ENCODE results near the gene WWP2. TPM values are rescaled to one million over a fixed set of nuclear protein-coding genes. Genes with fewer than 3 reads are reported as not detected.

WWP2 gene
- total RNA-seq, 1 experiment from 2014 or later: 40.2 TPM

GRCh38 chr16:69941251-69942098 lies 179.3 kb downstream of the WWP2 start:
- WGBS (ENCODE audit: extremely low coverage, insufficient read length, low lambda C conversion rate): no CpG with 5 or more reads among the region's 28 CpGs
- TF ChIP-seq, protein P1, sequence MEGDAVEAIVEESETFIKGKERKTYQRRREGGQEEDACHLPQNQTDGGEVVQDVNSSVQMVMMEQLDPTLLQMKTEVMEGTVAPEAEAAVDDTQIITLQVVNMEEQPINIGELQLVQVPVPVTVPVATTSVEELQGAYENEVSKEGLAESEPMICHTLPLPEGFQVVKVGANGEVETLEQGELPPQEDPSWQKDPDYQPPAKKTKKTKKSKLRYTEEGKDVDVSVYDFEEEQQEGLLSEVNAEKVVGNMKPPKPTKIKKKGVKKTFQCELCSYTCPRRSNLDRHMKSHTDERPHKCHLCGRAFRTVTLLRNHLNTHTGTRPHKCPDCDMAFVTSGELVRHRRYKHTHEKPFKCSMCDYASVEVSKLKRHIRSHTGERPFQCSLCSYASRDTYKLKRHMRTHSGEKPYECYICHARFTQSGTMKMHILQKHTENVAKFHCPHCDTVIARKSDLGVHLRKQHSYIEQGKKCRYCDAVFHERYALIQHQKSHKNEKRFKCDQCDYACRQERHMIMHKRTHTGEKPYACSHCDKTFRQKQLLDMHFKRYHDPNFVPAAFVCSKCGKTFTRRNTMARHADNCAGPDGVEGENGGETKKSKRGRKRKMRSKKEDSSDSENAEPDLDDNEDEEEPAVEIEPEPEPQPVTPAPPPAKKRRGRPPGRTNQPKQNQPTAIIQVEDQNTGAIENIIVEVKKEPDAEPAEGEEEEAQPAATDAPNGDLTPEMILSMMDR (conservative IDR thresholded peaks at IDR 0.05): no peak
- Histone ChIP-seq H3K27me3 (ENCODE audit: insufficient read depth, low read length) (no peaks in the 10 kb centered on the region), H3K27ac (ENCODE audit: insufficient read length, low read depth, low read length) (no peak overlapping the region), H4K91ac (ENCODE audit: insufficient read length, low read depth, low read length) (peak overlapping the region; percentile 80), H3K14ac (ENCODE audit: insufficient read depth, low read length) (peak overlapping the region; percentile 63; the same call in 1 of the 2 replicates), H3K18ac (ENCODE audit: insufficient read length, low read depth, low read length) (no peak overlapping the region), H2BK15ac (ENCODE audit: low read depth, low read length) (peak overlapping the region; percentile 71; the same call in 1 of the 2 replicates), H3K79me1 (ENCODE audit: insufficient read depth, low read depth, low read length, poor library complexity, severe bottlenecking) (no peaks in the 10 kb centered on the region), H4K20me1 (ENCODE audit: control insufficient read depth, insufficient read depth, insufficient read length) (no peaks in the 10 kb centered on the region), H2BK12ac (ENCODE audit: insufficient read length, low read depth, low read length) (no peak overlapping the region), H3K79me2 (ENCODE audit: insufficient read depth, low read length) (no peaks in the 10 kb centered on the region), H3T11ph (ENCODE audit: low read length) (no peak overlapping the region), H2BK5ac (ENCODE audit: insufficient read length, low read length) (no peak overlapping the region), H3K4ac (ENCODE audit: low read depth, low read length) (peak overlapping the region; percentile 73; the same call in 1 of the 2 replicates), H2AFZ (ENCODE audit: low read length) (no peak overlapping the region), H3K9ac (ENCODE audit: extremely low read depth, insufficient read length, low read length) (no peak overlapping the region), H2BK20ac (ENCODE audit: low read depth, low read length, poor library complexity, severe bottlenecking) (peak overlapping the region; percentile 26), H2AK5ac (ENCODE audit: insufficient read length, low read length) (no peak overlapping the region), H3K4me2 (ENCODE audit: insufficient read depth, insufficient read length, low read length) (no peak overlapping the region), H3K56ac (ENCODE audit: insufficient read length, low read depth, low read length) (no peak overlapping the region), H3K23me2 (ENCODE audit: insufficient read length, low read depth, low read length, poor library complexity, severe bottlenecking) (no peaks in the 10 kb centered on the region), H3K4me1 (ENCODE audit: insufficient read depth, low read length) (no peaks in the 10 kb centered on the region; the same call in 1 of the 2 replicates), H3K9me3 (ENCODE audit: control insufficient read depth, low read depth, low read length) (no peaks in the 10 kb centered on the region), H2BK120ac (ENCODE audit: low read depth, low read length, poor library complexity, severe bottlenecking) (no peak overlapping the region), H4K8ac (replicated peaks; ENCODE audit: insufficient read length, low read depth, low read length) (no peak overlapping the region), H4K5ac (ENCODE audit: insufficient read length, low read depth, low read length) (no peak overlapping the region), H3K23ac (ENCODE audit: insufficient read length, low read depth, low read length) (no peak overlapping the region)
- peaks cover 14% of the 10 kb centered on the region in 2 experiments for H3K4me1 Mint-ChIP-seq
- no peak for DNase-seq
- H3K4me3 Mint-ChIP-seq: no peak overlapping the region
- peaks cover 7 to 25% (median 21%) of the 10 kb centered on the region in 3 experiments; a peak in 6 of 7 replicates for H3K36me3 Mint-ChIP-seq (ENCODE audit: insufficient read depth in 1 of 3, low read depth in 3 of 3)
- no peaks in the 10 kb centered on the region; a peak in 1 of 5 replicates for H3K9me3 Mint-ChIP-seq
- H3K27ac Mint-ChIP-seq: peak overlapping the region; percentile 82 to 95 (median 93); a peak in 6 of 7 replicates
- H3K27me3 Mint-ChIP-seq (ENCODE audit: low read depth): no peaks in the 10 kb centered on the region

Measured in H9 (cell line).